ENCODE measurements around the gene SPINK5. TPM values are rescaled to one million over a fixed set of nuclear protein-coding genes. Genes with fewer than 3 reads are reported as not detected.

The SPINK5 gene
- total and polyA plus RNA-seq, 4 donors, result 4.2 to 9.6 (median 6.1) TPM

GRCh38 chr5:148107608-148108007, 43.8 kb downstream of the SPINK5 start:
- no peaks in the 10 kb centered on the region for H3K4me1 ChIP-seq (ENCODE audit: control insufficient read depth in 5 of 5, insufficient read depth in 5 of 5, low read length in 5 of 5)
- no peak for ATAC-seq (ENCODE audit: insufficient read depth, low FRiP score)
- H3K4me3 ChIP-seq, result no peak overlapping the region
- peaks cover 0 to 1% (median 0%) of the 10 kb centered on the region in 4 donors for H3K36me3 ChIP-seq (ENCODE audit: control insufficient read depth in 4 of 4, insufficient read depth in 4 of 4, low read length in 4 of 4)
- TF ChIP-seq, protein P1, sequence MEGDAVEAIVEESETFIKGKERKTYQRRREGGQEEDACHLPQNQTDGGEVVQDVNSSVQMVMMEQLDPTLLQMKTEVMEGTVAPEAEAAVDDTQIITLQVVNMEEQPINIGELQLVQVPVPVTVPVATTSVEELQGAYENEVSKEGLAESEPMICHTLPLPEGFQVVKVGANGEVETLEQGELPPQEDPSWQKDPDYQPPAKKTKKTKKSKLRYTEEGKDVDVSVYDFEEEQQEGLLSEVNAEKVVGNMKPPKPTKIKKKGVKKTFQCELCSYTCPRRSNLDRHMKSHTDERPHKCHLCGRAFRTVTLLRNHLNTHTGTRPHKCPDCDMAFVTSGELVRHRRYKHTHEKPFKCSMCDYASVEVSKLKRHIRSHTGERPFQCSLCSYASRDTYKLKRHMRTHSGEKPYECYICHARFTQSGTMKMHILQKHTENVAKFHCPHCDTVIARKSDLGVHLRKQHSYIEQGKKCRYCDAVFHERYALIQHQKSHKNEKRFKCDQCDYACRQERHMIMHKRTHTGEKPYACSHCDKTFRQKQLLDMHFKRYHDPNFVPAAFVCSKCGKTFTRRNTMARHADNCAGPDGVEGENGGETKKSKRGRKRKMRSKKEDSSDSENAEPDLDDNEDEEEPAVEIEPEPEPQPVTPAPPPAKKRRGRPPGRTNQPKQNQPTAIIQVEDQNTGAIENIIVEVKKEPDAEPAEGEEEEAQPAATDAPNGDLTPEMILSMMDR (IDR thresholded peaks at IDR 0.05; ENCODE audit: control extremely low read depth, extremely low read depth), result no peak
- H3K27me3 ChIP-seq (ENCODE audit: control insufficient read depth in 3 of 3, insufficient read depth in 3 of 3, low read length in 2 of 3), result no peaks in the 10 kb centered on the region
- DNase-seq, result peak in 2 of 3 donors; percentile 14 to 29
- 30 to 41% methylated on average over 3 of the region's 3 CpGs for WGBS, 2 donors
- H3K9me3 ChIP-seq (ENCODE audit: control insufficient read depth in 4 of 4, insufficient read depth in 3 of 4, low read length in 3 of 4), result no peaks in the 10 kb centered on the region
- H3K27ac ChIP-seq (ENCODE audit: low read depth in 1 of 2, low read length in 1 of 2), result no peak overlapping the region
- no peak overlapping the region for H3K9ac ChIP-seq (ENCODE audit: insufficient read depth in 1 of 2, low read length in 2 of 2)

DNA sequence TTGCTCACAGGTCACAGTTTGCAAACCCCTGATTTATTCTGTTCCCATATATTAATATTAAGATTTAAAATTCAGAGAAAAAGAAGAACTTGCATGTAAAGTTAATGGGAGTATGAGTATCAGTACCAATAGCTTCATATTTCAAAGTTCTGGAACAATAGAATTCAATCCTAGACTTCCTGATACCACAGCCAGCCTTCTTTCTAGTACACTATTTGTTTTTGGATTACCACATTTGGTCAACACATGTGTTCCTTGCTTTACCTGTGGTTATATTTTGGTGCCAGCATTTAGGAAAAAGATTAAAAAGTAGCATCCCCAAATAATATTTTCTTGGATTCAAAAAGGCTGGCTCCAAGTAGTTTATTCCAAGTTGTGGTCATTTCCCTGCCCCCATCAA, 49.5 kb downstream of the SPINK5 start:
- Histone ChIP-seq H3K4me3 (no peak overlapping the region), H3K36me3 (ENCODE audit: control insufficient read depth in 4 of 4, insufficient read depth in 4 of 4, low read length in 4 of 4) (peaks cover 0 to 1% (median 0%) of the 10 kb centered on the region in 4 donors), H3K27me3 (ENCODE audit: control insufficient read depth in 3 of 3, insufficient read depth in 3 of 3, low read length in 2 of 3) (no peaks in the 10 kb centered on the region), H3K27ac (ENCODE audit: low read depth in 1 of 2, low read length in 1 of 2) (no peak overlapping the region), H3K9me3 (ENCODE audit: control insufficient read depth in 4 of 4, insufficient read depth in 3 of 4, low read length in 3 of 4) (no peaks in the 10 kb centered on the region), H3K9ac (ENCODE audit: insufficient read depth in 1 of 2, low read length in 2 of 2) (no peak overlapping the region), H3K4me1 (ENCODE audit: control insufficient read depth in 5 of 5, insufficient read depth in 5 of 5, low read length in 5 of 5) (no peaks in the 10 kb centered on the region)
- DNase-seq, result no peak
- TF ChIP-seq, protein P1 (IDR thresholded peaks at IDR 0.05; ENCODE audit: control extremely low read depth, extremely low read depth), result no peak
- ATAC-seq (ENCODE audit: insufficient read depth, low FRiP score), result no peak

DNA sequence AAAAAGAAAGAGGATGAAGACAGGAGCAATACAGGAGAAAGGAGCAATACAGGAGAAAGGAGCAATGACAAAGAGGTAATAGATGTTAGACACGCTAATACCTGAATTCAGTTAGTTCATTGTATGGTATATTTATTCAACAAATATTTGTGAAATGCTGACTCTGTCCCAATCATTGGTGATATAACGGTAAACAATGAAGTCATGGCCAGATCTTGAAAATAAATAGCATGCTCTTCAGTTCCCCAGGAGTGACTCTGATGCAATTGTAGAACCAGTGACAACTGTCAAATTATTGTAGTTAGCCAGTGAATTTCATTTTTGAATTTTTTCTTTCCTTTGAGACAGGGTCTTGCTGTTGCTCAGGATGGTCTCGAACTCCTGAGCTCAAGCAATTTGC, 56.5 kb downstream of the SPINK5 start:
- 90 to 91% methylated on average over 3 of the region's 3 CpGs for whole genome bisulfite sequencing, 2 donors
- H3K4me1 ChIP-seq (ENCODE audit: control insufficient read depth in 5 of 5, insufficient read depth in 5 of 5, low read length in 5 of 5), result no peaks in the 10 kb centered on the region
- no peak overlapping the region for H3K4me3 ChIP-seq
- no peaks in the 10 kb centered on the region for H3K27me3 ChIP-seq (ENCODE audit: control insufficient read depth in 3 of 3, insufficient read depth in 3 of 3, low read length in 2 of 3)
- DNase-seq (no peak), ATAC-seq (ENCODE audit: insufficient read depth, low FRiP score) (no peak)
- H3K27ac ChIP-seq (ENCODE audit: low read depth in 1 of 2, low read length in 1 of 2), result no peak overlapping the region
- TF ChIP-seq, protein P1 (IDR thresholded peaks at IDR 0.05; ENCODE audit: control extremely low read depth, extremely low read depth), result no peak
- no peaks in the 10 kb centered on the region for H3K9me3 ChIP-seq (ENCODE audit: control insufficient read depth in 4 of 4, insufficient read depth in 3 of 4, low read length in 3 of 4)
- no peaks in the 10 kb centered on the region for H3K36me3 ChIP-seq (ENCODE audit: control insufficient read depth in 4 of 4, insufficient read depth in 4 of 4, low read length in 4 of 4)
- H3K9ac ChIP-seq (ENCODE audit: insufficient read depth in 1 of 2, low read length in 2 of 2), result no peak overlapping the region

- DNase-seq (no peak), ATAC-seq (ENCODE audit: insufficient read depth, low FRiP score) (no peak)
- Histone ChIP-seq H3K9ac (ENCODE audit: insufficient read depth in 1 of 2, low read length in 2 of 2) (no peak overlapping the region), H3K9me3 (ENCODE audit: control insufficient read depth in 4 of 4, insufficient read depth in 3 of 4, low read length in 3 of 4) (no peaks in the 10 kb centered on the region), H3K27me3 (ENCODE audit: control insufficient read depth in 3 of 3, insufficient read depth in 3 of 3, low read length in 2 of 3) (no peaks in the 10 kb centered on the region), H3K4me1 (ENCODE audit: control insufficient read depth in 5 of 5, insufficient read depth in 5 of 5, low read length in 5 of 5) (no peaks in the 10 kb centered on the region), H3K27ac (ENCODE audit: low read depth in 1 of 2, low read length in 1 of 2) (no peak overlapping the region), H3K36me3 (ENCODE audit: control insufficient read depth in 4 of 4, insufficient read depth in 4 of 4, low read length in 4 of 4) (no peaks in the 10 kb centered on the region), H3K4me3 (no peak overlapping the region)
- TF ChIP-seq, protein P1 (IDR thresholded peaks at IDR 0.05; ENCODE audit: control extremely low read depth, extremely low read depth), result no peak
- 62 to 63% methylated on average over 3 of the region's 3 CpGs for WGBS, 2 donors
These were observed 61.9 kb downstream of the SPINK5 start for GRCh38 chr5:148125641-148126040.
